Measurements from ENCODE around the gene ZNF384.
"Not testable (repeated sequence)": the region's sequence is repeated elsewhere in the genome, so short reads cannot be mapped to it uniquely, and the experiment has no call there.

The ZNF384 gene
- 43.7 to 56.9 reads per million in 2 experiments for total RNA-seq

GRCh38 chr12:6688999-6689882 lies at the start of gene ZNF384:
Gene ZNF384 (minus strand): TSS chr12:6689375. CDS start chr12:6679520, 9,855 bp downstream.
- DNase-seq (ENCODE audit: low read depth): peak; percentile 93

DNA sequence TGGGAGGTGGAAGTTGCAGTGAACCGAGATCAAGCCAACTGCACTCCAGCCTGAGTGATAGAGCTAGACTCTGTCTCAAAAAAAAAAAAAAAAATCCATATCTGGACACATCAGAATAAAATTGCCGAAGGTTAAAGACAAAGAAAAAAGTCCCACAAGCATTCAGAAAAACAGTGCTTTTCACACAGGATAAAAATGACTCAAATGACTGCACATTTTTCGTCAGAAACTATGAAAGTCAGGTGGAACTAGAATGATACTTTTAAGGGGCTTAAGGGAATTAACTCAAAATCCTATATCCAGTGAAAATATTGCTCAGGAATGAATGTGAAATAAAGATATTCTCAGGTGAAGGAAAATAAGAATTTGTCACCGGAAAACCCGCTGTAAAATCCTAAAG lies 47.6 kb upstream of the ZNF384 start:
- no peak for DNase-seq (ENCODE audit: low read depth)

DNA sequence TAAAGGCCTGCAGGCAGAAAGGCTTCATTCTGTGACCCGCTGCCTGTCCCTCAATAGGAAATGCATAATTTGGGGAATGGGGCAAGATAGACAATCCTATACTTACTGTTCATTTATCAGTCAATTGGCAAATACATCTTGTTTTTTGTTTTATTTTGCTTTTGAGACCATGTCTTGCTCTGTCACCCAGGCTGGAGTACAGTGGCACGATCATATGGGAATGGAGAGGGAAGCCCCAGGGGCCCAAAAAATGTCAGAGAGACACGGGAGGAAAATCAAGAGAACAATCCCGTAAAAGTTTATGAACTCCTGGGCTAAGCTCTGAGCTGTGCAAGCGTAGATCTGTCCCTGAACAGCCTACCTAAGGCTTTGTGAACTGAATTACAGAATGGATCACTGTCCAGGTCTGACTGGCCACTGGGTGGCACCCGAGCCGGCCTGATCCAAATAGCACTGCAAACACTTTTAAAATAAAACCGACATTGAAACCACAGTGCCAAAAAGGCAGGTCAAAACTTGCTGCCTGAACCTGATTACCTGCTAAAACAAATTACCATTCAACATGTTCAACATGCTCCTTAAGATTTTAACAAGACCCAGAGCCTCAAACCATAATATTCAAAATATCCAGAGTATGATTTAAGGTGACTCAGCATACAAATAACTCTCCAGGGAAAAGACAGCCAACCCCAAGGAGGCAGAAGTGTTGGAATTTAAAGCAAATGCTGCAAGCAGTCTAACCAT lies 46.4 kb upstream of the ZNF384 start:
- peak; percentile 9 for DNase-seq (ENCODE audit: low read depth)

DNA sequence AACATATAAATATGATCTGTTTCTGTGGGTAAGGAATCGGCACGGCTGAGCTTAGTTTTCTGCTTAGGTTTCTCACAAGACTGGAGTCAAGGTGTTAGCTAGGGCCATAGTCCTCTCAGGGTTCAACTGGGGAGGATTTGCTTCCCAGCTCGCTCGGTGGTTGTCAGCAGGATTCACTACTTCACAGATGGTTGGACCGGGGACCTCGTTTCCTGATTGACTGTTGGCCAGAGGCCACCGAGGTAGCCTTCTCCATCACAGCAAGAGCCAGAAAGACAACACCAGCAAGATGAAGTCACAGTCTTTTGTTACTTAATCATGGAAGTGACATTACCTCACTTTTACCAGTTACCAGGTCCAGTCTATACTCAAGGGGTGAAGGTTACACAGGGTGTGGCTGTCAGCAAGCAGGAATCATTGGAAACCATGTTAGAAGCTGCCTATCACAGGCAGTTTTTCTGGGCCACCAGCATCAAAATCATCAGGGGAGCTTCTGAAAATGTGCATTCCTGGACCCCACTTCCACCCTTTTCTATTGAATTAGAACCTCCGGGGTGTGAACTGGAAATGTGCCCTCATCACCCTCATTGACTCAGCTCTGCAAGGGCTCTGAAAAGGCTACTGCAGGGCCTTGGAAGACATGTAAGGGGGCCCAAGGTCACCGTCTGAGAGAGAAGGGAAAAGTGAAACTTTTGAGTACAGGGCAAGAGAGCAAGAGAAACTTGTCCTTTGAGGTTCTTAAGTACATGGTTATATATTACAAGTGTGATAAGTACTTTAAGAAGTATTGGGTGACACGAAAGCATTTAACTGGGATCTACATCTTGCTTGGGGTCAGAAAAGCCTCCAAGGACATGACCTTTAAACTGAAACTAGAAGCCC lies 45.6 kb upstream of the ZNF384 start:
- no peak for DNase-seq (ENCODE audit: low read depth)

DNA sequence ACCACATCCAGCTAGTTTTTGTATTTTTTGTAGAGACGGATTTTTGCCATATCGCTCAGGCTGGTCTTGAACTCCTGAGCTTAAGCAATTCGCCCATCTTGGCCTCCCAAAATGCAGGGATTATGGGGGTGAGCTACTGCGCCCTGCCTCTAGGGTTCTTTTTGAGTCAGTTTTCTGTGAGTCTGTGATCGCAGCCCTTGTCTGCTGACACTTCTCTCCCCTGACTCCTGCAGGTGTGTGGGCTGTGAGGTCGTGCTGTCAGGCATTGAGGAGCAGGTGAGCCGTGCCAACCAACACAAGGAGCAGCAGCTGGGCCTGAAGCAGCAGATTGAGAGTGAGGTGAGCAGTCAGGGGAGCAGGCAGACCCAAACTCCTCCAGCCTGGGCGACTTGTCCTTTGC lies 41.0 kb upstream of the ZNF384 start:
- no peak for DNase-seq (ENCODE audit: low read depth)

DNA sequence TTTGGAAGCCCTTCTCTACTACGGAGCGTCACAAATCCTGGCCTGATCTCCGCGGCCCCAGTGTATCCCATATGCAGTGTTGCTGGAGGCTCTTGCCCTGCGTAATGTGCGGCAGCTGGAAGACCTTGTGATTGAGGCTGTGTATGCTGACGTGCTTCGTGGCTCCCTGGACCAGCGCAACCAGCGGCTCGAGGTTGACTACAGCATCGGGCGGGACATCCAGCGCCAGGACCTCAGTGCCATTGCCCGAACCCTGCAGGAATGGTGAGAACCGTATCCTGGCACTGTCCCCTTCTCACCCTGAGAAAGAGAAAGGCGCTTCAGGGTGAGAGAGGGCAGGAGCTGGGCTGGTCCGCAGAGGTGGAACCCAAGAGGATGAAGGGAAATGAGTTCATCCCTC lies 40.0 kb upstream of the ZNF384 start:
- DNase-seq (ENCODE audit: low read depth): no peak

DNA sequence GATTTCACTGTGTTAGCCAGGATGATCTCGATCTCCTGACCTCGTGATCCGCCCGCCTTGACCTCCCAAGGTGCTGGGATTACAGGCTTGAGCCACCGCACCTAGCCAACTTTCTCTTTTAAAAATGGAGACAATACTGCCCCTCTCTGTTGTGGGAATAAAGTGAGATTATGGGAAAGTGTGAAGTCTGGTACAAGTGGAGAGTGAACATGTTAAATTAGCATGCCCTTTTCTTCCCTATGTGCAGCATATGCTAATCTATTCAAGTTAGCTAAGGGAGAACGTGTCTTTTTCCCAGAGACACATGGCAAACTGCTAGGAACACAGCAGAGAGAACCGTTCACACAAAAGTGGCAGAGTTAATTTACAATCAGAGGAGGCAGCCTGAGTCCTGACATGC lies 36.2 kb upstream of the ZNF384 start:
- DNase-seq (ENCODE audit: low read depth): no peak

GRCh38 chr12:6724409-6724797 lies 35.2 kb upstream of the ZNF384 start:
- DNase-seq (ENCODE audit: low read depth): no peak

GRCh38 chr12:6723607-6724408 lies 34.6 kb upstream of the ZNF384 start, which contains the start of gene COPS7A:
Gene COPS7A (plus strand): TSS chr12:6724046. CDS start chr12:6724657, 611 bp downstream.
- peak; percentile 82 for DNase-seq (ENCODE audit: low read depth)

DNA sequence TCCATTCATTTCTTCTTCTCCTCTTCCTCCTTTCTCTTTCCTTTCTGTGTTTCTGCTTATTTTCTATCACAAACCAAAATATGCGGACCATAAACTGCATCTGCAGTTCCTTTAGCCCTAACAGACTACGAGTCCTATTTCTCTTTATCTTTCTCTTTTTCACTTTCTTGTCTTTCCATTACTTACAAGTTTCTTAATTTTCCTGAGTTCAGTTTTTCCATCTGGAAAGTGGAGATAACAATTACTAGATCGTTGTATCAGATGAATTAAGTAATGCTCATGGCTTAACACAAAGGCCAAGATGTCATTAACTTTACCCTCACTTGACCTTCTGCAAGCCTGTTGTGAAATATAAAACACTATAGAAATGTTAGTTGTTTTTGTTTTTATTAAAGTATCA lies 33.7 kb upstream of the ZNF384 start:
- no peak for DNase-seq (ENCODE audit: low read depth)

DNA sequence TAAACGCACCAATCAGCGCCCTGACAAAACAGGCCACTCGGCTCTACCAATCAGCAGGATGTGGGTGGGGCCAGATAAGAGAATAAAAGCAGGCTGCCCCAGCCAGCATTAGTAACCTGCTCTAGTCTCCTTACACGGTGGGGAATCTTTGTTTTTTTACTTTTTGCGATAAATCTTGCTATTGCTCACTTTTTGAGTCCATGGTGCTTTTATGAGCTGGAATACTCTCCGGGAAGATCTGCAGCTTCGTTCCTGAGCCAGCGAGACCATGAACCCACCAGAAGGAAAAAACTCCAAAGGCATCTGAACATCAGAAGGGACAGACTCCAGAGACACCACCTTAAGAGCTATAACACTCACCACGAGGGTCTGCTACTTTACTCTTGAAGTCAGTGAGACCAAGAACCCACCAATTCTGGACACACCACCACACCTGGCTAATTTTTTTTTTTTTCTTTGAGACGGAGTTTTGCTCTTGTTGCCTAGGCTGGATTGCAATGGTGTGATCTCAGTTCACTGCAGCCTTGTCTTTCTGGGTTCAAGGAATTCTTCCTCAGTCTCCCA lies 27.8 kb upstream of the ZNF384 start:
- DNase-seq (ENCODE audit: low read depth): no peak

GRCh38 chr12:6716031-6716873 lies 27.1 kb upstream of the ZNF384 start:
- not testable (repeated sequence) for DNase-seq (ENCODE audit: low read depth)

GRCh38 chr12:6708960-6709394 lies 19.8 kb upstream of the ZNF384 start:
- no peak for DNase-seq (ENCODE audit: low read depth)

GRCh38 chr12:6708351-6708750 lies 19.2 kb upstream of the ZNF384 start:
- not testable (repeated sequence) for DNase-seq (ENCODE audit: low read depth)

GRCh38 chr12:6703631-6704030 lies 14.5 kb upstream of the ZNF384 start:
- DNase-seq (ENCODE audit: low read depth): no peak

- no peak for DNase-seq (ENCODE audit: low read depth)
These were observed 12.0 kb upstream of the ZNF384 start for GRCh38 chr12:6701078-6701768.

- peak; percentile 38 for DNase-seq (ENCODE audit: low read depth)
These were observed 11.5 kb upstream of the ZNF384 start, which contains the start of gene PIANP for GRCh38 chr12:6700646-6701051. Gene PIANP (minus strand): TSS chr12:6700815. CDS start chr12:6698061, 2,754 bp downstream.

- DNase-seq (ENCODE audit: low read depth): no peak
These were observed 10.9 kb upstream of the ZNF384 start for GRCh38 chr12:6699989-6700645.

All from T follicular helper cell (primary cell).